K562 (cell line): Measurements from ENCODE around the gene FSCN2. TPM values are rescaled to one million over a fixed set of nuclear protein-coding genes. Genes with fewer than 3 reads are reported as not detected.

Experiments used
- BCOR ChIP-seq: fragments of 450-650 bp; IDR thresholded peaks from 2 replicates; pipeline ENCODE4 v1.6.1; 2016
- LEF1 ChIP-seq: fragments of 450-650 bp; IDR thresholded peaks from 2 replicates; pipeline ENCODE4 v1.6.1; 2016; ENCODE audit warnings: mild to moderate bottlenecking
- SMARCB1 ChIP-seq: IDR thresholded peaks from 2 replicates; pipeline ENCODE4 v1.6.1; 2011; ENCODE audit warnings: improper control_type of control experiment, low read depth; ENCODE audit not compliant: insufficient read length
- ZBTB17 ChIP-seq: fragments of 450-650 bp; formaldehyde crosslinking; IDR thresholded peaks from 2 replicates; pipeline ENCODE4 v1.4.0; 2020; ENCODE audit warnings: mild to moderate bottlenecking
- polyA plus RNA-seq, 8 experiments: library from polyadenylated mRNA; depleted of rRNA in 4 of 8; stranded (reverse) in 5 of 8; unstranded in 3 of 8; fragments of >200 nt; fragmentation: Nextera tagmentation in 2 of 8; fragmentation: Illumina TruSeq in 1 of 8; extraction: Ambion mirVana in 2 of 8; extraction: Trizol in 1 of 8; gene quantifications; 2 replicates each; pipeline versions ENCODE4 v1.2.1 to v1.2.3, GENCODE V29; 2011 to 2014; ENCODE audit warnings: inconsistent platforms in 1 of 8, missing spikeins in 1 of 8
- total RNA-seq, 7 experiments: library from RNA; depleted of rRNA in 6 of 7; stranded (reverse); fragments of >200 nt in 6 of 7; fragmentation: Illumina TruSeq in 2 of 7; extraction: Trizol in 2 of 7; gene quantifications; 2 replicates each; pipeline versions ENCODE4 v1.2.1 to v1.2.3, GENCODE V29; 2011 to 2021; ENCODE audit warnings: low replicate concordance in 1 of 7
- TF ChIP-seq, protein P1 (sequence below): fragments of 450-650 bp; IDR thresholded peaks from 2 replicates; pipeline ENCODE4 v1.7.1; 2018; ENCODE audit warnings: mild to moderate bottlenecking, low read depth; ENCODE audit not compliant: partially characterized antibody

Gene FSCN2
- total and polyA plus RNA-seq, 9 of the 15 experiments (the other 6 are each of a cell fraction or from before 2014, with no cell fraction given) = 0.08 TPM; not detected in 8

DNA sequence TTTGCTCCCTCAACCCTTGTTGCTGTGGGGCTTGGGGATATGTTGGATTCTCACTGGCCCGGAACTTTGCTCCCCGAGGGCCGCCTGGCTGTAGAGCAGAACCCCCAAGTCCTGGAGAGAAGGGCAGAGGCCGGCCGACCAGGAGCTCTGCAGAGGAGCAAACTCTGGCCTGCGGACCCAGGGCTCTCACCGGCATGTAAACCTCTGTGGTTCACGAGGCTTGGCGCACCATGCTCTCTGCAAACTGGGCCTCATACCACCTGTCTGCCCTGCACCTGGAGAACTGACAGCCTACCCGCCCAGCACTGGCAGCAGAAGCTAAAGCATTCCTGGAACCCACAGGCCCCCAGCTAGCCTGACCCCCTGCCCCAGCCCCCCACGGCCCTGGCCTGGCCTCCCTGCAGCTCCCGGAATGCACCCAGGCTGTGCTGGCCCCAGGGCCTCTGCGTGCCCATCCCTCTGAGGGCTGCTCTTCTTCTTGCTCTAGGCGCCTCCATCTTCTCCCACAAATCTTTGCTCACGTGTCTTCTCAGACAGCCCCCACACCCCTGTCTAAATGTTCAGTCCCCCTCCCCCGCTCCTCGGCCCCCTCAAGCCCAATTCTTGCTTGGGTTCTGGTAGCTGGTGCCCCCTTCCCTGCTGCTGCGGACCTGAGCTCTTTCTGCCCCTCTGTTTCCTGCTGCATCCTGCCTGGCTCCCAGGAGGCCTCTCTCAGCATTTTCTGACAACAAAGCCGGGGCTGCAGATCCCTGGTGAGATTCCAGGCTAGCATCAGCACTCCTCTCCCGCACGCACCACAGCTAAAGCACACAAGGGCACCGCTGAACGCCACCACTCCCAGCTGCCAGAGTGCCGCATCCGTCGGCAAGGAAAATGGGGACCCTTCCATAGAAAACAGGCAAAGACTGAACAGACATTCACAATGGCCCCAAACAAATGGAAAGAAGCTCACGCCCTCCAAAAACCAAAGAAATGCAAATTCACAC lies 38.9 kb upstream of the FSCN2 start (continued):
- TF ChIP-seq, protein P1, sequence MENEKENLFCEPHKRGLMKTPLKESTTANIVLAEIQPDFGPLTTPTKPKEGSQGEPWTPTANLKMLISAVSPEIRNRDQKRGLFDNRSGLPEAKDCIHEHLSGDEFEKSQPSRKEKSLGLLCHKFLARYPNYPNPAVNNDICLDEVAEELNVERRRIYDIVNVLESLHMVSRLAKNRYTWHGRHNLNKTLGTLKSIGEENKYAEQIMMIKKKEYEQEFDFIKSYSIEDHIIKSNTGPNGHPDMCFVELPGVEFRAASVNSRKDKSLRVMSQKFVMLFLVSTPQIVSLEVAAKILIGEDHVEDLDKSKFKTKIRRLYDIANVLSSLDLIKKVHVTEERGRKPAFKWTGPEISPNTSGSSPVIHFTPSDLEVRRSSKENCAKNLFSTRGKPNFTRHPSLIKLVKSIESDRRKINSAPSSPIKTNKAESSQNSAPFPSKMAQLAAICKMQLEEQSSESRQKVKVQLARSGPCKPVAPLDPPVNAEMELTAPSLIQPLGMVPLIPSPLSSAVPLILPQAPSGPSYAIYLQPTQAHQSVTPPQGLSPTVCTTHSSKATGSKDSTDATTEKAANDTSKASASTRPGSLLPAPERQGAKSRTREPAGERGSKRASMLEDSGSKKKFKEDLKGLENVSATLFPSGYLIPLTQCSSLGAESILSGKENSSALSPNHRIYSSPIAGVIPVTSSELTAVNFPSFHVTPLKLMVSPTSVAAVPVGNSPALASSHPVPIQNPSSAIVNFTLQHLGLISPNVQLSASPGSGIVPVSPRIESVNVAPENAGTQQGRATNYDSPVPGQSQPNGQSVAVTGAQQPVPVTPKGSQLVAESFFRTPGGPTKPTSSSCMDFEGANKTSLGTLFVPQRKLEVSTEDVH = no peak
- TF ChIP-seq SMARCB1 (no peak), LEF1 (no peak), ZBTB17 (no peak), BCOR (no peak)
